ENCODE measurements around the gene BLOC1S6. TPM values are rescaled to one million over a fixed set of nuclear protein-coding genes. Genes with fewer than 3 reads are reported as not detected.

The BLOC1S6 gene
- total and polyA plus RNA-seq, 2 of the 8 experiments (the other 6 are each of a cell fraction or from before 2014, with no cell fraction given), result 4.5 to 28.8 TPM

- TF ChIP-seq CHD2 (IDR thresholded peaks at IDR 0.05; ENCODE audit: low read length), result no peak
These were observed 1.9 kb upstream of the BLOC1S6 start (continued) for GRCh38 chr15:45585069-45585791.

All from H1 (cell line).